ENCODE data around the gene ACBD6. TPM values are rescaled to one million over a fixed set of nuclear protein-coding genes. Genes with fewer than 3 reads are reported as not detected.
"Not testable (repeated sequence)": the region's sequence is repeated elsewhere in the genome, so short reads cannot be mapped to it uniquely, and the experiment has no call there.

The ACBD6 gene
- total RNA-seq, 2 donors from 2014 or later, result 44.0 to 53.5 TPM

GRCh38 chr1:180470031-180470430 lies 32.3 kb downstream of the ACBD6 start:
- no peaks in the 10 kb centered on the region for H3K4me1 ChIP-seq (ENCODE audit: control insufficient read depth in 1 of 2, low read depth in 2 of 2)
- H3K36me3 ChIP-seq, result peaks cover 4% of the 10 kb centered on the region
- ATAC-seq (ENCODE audit: insufficient number of reproducible peaks, low FRiP score, low read depth) (no peak), DNase-seq (ENCODE audit: low spot score) (no peak)
- no peak overlapping the region for H3K4me3 ChIP-seq
- H3K27ac ChIP-seq, result no peak overlapping the region
- no peaks in the 10 kb centered on the region for H3K9me3 ChIP-seq
- no peaks in the 10 kb centered on the region for H3K27me3 ChIP-seq (replicated peaks; ENCODE audit: insufficient read depth)
- TF ChIP-seq, protein P1, sequence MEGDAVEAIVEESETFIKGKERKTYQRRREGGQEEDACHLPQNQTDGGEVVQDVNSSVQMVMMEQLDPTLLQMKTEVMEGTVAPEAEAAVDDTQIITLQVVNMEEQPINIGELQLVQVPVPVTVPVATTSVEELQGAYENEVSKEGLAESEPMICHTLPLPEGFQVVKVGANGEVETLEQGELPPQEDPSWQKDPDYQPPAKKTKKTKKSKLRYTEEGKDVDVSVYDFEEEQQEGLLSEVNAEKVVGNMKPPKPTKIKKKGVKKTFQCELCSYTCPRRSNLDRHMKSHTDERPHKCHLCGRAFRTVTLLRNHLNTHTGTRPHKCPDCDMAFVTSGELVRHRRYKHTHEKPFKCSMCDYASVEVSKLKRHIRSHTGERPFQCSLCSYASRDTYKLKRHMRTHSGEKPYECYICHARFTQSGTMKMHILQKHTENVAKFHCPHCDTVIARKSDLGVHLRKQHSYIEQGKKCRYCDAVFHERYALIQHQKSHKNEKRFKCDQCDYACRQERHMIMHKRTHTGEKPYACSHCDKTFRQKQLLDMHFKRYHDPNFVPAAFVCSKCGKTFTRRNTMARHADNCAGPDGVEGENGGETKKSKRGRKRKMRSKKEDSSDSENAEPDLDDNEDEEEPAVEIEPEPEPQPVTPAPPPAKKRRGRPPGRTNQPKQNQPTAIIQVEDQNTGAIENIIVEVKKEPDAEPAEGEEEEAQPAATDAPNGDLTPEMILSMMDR (IDR thresholded peaks at IDR 0.05), result no peak

- H3K4me1 ChIP-seq (ENCODE audit: control insufficient read depth in 1 of 2, low read depth in 2 of 2), result no peaks in the 10 kb centered on the region
- TF ChIP-seq, protein P1 (IDR thresholded peaks at IDR 0.05), result no peak
Observed at GRCh38 chr1:180468311-180468710, 34.1 kb downstream of the ACBD6 start.

DNA sequence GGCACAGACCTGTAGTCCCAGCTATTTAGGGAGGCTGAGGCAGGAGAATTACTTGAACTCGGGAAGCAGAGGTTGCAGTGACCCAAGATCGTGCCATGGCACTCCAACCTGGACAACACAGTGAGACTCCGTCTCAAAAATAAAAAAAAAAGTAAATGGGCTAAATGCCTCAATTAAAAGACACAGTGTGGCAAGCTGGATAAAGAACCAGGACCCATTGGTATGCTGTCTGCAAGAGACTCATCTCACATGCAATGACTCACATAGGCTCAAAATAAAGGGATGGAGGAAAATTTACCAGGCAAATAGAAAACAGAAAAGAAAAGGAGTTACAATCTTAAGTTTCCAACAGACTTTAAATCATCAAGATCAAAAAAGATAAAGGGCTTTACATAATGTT lies 40.3 kb downstream of the ACBD6 start:
- ATAC-seq (ENCODE audit: insufficient number of reproducible peaks, low FRiP score, low read depth) (no peak), DNase-seq (ENCODE audit: low spot score) (no peak)
- H3K36me3 ChIP-seq, result peaks cover 4% of the 10 kb centered on the region
- no peaks in the 10 kb centered on the region for H3K27me3 ChIP-seq (replicated peaks; ENCODE audit: insufficient read depth)
- TF ChIP-seq, protein P1 (IDR thresholded peaks at IDR 0.05), result no peak
- peaks cover 0 to 3% of the 10 kb centered on the region in 2 donors for H3K4me1 ChIP-seq (ENCODE audit: control insufficient read depth in 1 of 2, low read depth in 2 of 2)
- H3K27ac ChIP-seq, result no peak overlapping the region
- no peak overlapping the region for H3K4me3 ChIP-seq
- H3K9me3 ChIP-seq, result peaks cover 27% of the 10 kb centered on the region

More at GRCh38 chr1:180468311-180468710, 34.1 kb downstream of the ACBD6 start:
- DNase-seq (ENCODE audit: low spot score) (no peak), ATAC-seq (ENCODE audit: insufficient number of reproducible peaks, low FRiP score, low read depth) (no peak)
- H3K27ac ChIP-seq, result no peak overlapping the region
- H3K9me3 ChIP-seq, result peaks cover 12% of the 10 kb centered on the region
- H3K27me3 ChIP-seq (replicated peaks; ENCODE audit: insufficient read depth), result no peaks in the 10 kb centered on the region
- H3K4me3 ChIP-seq, result no peak overlapping the region
- H3K36me3 ChIP-seq, result peaks cover 4% of the 10 kb centered on the region

- H3K36me3 ChIP-seq; H3K27ac ChIP-seq; H3K27me3 ChIP-seq (replicated peaks; ENCODE audit: insufficient read depth); ATAC-seq (ENCODE audit: insufficient number of reproducible peaks, low FRiP score, low read depth); H3K4me1 ChIP-seq (ENCODE audit: control insufficient read depth in 1 of 2, low read depth in 2 of 2); H3K4me3 ChIP-seq; DNase-seq (ENCODE audit: low spot score): not testable (repeated sequence)
- H3K9me3 ChIP-seq, result peaks cover 27% of the 10 kb centered on the region
Observed at GRCh38 chr1:180461682-180462081, 40.7 kb downstream of the ACBD6 start.

DNA sequence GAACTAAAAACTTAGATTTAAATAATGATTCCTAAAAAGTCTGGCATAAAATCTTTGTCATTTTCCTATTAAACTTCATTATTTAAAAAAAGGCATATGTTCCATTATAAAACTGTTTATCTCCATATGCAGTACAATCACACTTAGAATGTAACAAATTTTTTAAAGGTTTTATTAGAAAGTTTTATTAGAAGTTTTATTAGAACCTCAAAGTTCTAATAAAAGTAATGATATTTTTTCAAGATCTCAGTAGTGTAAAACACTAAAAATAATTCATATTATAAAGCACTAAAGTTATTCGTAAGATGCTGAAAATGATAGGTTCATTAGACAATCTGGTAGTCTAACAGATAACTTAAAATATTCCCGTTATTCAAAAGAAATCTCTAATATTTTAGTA lies 43.6 kb downstream of the ACBD6 start:
- TF ChIP-seq, protein P1 (IDR thresholded peaks at IDR 0.05), result no peak
- Histone ChIP-seq H3K4me3 (no peak overlapping the region), H3K4me1 (ENCODE audit: control insufficient read depth in 1 of 2, low read depth in 2 of 2) (peaks cover 0 to 3% of the 10 kb centered on the region in 2 donors), H3K27me3 (replicated peaks; ENCODE audit: insufficient read depth) (no peaks in the 10 kb centered on the region), H3K36me3 (no peaks in the 10 kb centered on the region), H3K27ac (no peak overlapping the region), H3K9me3 (peaks cover 19% of the 10 kb centered on the region)
- DNase-seq (ENCODE audit: low spot score), result no peak
- no peak for ATAC-seq (ENCODE audit: insufficient number of reproducible peaks, low FRiP score, low read depth)

DNA sequence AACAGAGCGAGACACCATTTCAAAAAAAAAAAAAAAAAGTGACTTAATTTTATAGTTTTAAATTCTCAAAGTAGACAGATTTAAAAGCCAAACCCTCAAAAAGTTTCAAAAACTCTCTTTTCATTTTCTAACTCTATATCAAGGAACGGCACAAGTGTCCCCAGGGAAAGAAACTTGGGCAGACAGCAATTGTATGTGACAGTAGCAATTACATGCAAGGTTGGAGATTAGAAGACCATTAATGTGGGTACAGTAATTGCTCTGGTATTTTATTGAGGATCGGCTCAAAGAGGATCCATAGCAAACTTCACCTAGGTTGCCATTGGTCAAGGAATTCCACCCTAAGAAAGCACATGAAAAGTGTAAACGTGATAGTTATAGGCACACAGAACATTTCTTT lies 46.2 kb downstream of the ACBD6 start:
- Histone ChIP-seq H3K27ac (no peak overlapping the region), H3K36me3 (no peaks in the 10 kb centered on the region), H3K4me1 (ENCODE audit: control insufficient read depth in 1 of 2, low read depth in 2 of 2) (peaks cover 0 to 3% of the 10 kb centered on the region in 2 donors), H3K27me3 (replicated peaks; ENCODE audit: insufficient read depth) (no peaks in the 10 kb centered on the region), H3K9me3 (peaks cover 2% of the 10 kb centered on the region), H3K4me3 (no peak overlapping the region)
- TF ChIP-seq, protein P1 (IDR thresholded peaks at IDR 0.05), result no peak
- no peak for DNase-seq (ENCODE audit: low spot score)
- ATAC-seq (ENCODE audit: insufficient number of reproducible peaks, low FRiP score, low read depth), result no peak
